Cardiac muscle cell (in vitro differentiated cells and primary cell): ENCODE measurements around the gene ABHD17B. TPM values are rescaled to one million over a fixed set of nuclear protein-coding genes. Genes with fewer than 3 reads are reported as not detected.

Source experiments
- DNase-seq, 2 donors: peaks; one replicate each; pipeline versions ENCODE4 v3.0.0 to v3.0.0-alpha.2; 2010 to 2017; ENCODE audit warnings: low read depth in 1 of 2, low spot score in 1 of 2
- H3K27ac ChIP-seq: fragments of 200-600 bp; sonication (generic); 2 replicates; pipeline ENCODE4 v1.5.1; 2016
- H3K27me3 ChIP-seq: fragments of 200-600 bp; sonication (generic); 2 replicates; pipeline ENCODE4 v1.6.0; 2016; ENCODE audit warnings: control low read depth
- H3K36me3 ChIP-seq: fragments of 200-600 bp; sonication (generic); 2 replicates; pipeline ENCODE4 v1.5.1; 2016; ENCODE audit warnings: control low read depth
- H3K4me1 ChIP-seq: fragments of 200-600 bp; sonication (generic); 2 replicates; pipeline ENCODE4 v1.8.1; 2017; ENCODE audit warnings: low read depth, mild to moderate bottlenecking, mixed run types
- H3K4me3 ChIP-seq: fragments of 200-600 bp; sonication (generic); 2 replicates; pipeline ENCODE4 v1.5.1; 2016; ENCODE audit warnings: mild to moderate bottlenecking
- H3K9me3 ChIP-seq: fragments of 200-600 bp; sonication (generic); 2 replicates; pipeline ENCODE4 v1.5.1; 2017; ENCODE audit warnings: low read depth, mild to moderate bottlenecking, control low read depth
- polyA plus RNA-seq: library from polyadenylated mRNA; unstranded; fragments of >200 nt; fragmentation: Nextera tagmentation; extraction: Ambion mirVana; gene quantifications from 2 replicates; pipeline ENCODE4 v1.2.1, GENCODE V29; 2016
- total RNA-seq: library from RNA; depleted of rRNA; stranded (reverse); fragments of >200 nt; gene quantifications from 2 replicates; pipeline ENCODE4 v1.2.3, GENCODE V29; 2016
- TF ChIP-seq, protein P1 (sequence below): IDR thresholded peaks from 2 replicates; pipeline ENCODE4 v1.5.1; 2012; ENCODE audit warnings: low read depth, mild to moderate bottlenecking, low read length

ABHD17B gene
- total and polyA plus RNA-seq, 2 experiments from 2014 or later, result 19.6 to 28.2 TPM

DNA sequence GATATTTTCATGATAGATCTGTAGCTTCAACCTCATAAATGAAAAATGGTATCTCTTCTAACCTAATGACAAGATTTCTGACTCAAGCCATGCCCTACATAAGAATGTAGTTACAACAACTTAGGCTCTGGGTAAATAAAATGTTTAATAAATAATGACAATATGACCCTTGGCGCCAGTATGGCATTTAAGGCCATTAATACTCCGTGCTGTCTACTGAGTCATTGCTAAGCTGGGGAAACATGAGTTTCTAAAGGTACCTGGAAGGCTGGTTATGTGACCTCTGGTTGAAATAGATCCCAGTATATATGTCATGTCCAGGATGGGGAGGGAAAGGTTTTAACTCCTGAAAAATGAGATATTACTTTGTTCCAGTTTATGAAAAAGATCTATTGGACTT lies 84.7 kb downstream of the ABHD17B start:
- peaks cover 5% of the 10 kb centered on the region for H3K4me1 ChIP-seq
- H3K36me3 ChIP-seq, result no peaks in the 10 kb centered on the region
- no peak for DNase-seq
- H3K27ac ChIP-seq, result no peak overlapping the region
- TF ChIP-seq, protein P1, sequence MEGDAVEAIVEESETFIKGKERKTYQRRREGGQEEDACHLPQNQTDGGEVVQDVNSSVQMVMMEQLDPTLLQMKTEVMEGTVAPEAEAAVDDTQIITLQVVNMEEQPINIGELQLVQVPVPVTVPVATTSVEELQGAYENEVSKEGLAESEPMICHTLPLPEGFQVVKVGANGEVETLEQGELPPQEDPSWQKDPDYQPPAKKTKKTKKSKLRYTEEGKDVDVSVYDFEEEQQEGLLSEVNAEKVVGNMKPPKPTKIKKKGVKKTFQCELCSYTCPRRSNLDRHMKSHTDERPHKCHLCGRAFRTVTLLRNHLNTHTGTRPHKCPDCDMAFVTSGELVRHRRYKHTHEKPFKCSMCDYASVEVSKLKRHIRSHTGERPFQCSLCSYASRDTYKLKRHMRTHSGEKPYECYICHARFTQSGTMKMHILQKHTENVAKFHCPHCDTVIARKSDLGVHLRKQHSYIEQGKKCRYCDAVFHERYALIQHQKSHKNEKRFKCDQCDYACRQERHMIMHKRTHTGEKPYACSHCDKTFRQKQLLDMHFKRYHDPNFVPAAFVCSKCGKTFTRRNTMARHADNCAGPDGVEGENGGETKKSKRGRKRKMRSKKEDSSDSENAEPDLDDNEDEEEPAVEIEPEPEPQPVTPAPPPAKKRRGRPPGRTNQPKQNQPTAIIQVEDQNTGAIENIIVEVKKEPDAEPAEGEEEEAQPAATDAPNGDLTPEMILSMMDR, result no peak
- no peaks in the 10 kb centered on the region for H3K9me3 ChIP-seq
- H3K27me3 ChIP-seq, result no peaks in the 10 kb centered on the region
- no peak overlapping the region for H3K4me3 ChIP-seq

DNA sequence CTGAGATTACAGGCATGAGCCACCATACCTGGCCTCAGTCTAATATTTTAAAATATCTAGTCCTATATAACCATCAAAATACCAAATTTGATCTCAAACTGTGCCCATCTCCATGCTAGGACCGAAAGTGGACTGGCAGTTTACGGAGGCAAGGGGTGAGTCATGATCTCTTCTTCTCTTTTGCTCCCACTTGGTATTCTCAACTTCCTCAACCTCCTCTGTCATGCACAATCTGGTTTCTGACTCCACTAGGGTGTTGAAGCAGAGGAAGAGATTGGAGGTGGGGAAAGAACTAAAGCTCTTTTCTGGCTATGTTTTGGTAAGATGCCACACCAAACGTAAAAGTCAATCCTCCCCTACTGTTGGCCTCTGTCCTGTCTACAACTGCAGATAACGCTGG lies 86.7 kb downstream of the ABHD17B start:
- DNase-seq, result no peak
- Histone ChIP-seq H3K4me1 (peaks cover 5% of the 10 kb centered on the region), H3K36me3 (no peaks in the 10 kb centered on the region), H3K9me3 (no peaks in the 10 kb centered on the region), H3K4me3 (no peak overlapping the region), H3K27me3 (no peaks in the 10 kb centered on the region), H3K27ac (no peak overlapping the region)
- TF ChIP-seq, protein P1, result no peak

DNA sequence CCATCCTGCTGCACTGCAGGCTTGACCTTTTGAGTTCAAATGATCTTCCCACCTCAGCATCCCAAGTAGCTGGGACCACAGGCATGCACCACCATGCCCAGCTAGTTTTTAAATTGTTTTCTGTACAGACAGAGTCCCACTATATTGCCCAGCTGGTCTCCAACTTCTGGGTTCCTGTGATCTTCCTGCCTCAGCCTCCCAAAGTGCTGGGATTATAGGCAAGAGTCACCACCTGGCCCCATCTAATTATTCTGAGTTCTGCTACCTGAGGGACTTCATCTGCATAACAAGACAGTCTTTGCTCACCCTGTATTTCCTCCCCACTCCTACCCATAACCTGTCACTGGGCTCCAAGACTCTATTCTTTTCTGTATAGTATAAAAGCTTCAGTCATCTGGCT lies 88.1 kb downstream of the ABHD17B start:
- TF ChIP-seq, protein P1, result no peak
- Histone ChIP-seq H3K9me3 (no peaks in the 10 kb centered on the region), H3K4me1 (peaks cover 5% of the 10 kb centered on the region), H3K27me3 (no peaks in the 10 kb centered on the region), H3K4me3 (no peak overlapping the region), H3K36me3 (no peaks in the 10 kb centered on the region), H3K27ac (peak overlapping the region; percentile 36)
- DNase-seq, result no peak

DNA sequence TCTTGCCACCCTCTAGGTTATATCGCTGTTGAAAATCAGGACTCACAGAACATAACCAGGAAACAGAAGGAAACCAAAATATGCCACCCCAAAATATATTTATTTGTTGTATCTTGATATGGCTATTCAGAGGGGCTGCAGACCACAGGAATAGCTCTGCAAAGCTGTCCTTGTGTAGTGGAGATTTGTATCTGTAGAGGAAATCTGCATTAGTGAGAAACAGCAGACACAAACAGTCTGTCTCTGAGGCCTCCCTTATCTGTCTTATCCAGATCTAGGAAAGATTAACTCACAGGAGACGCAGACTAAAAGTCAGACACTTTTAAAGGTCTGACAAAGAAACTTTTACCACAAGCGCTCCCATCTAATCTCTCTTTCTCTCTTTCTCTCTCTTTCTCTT lies 88.5 kb downstream of the ABHD17B start:
- H3K27ac ChIP-seq, result peak overlapping the region; percentile 36
- no peaks in the 10 kb centered on the region for H3K9me3 ChIP-seq
- no peaks in the 10 kb centered on the region for H3K36me3 ChIP-seq
- no peak for DNase-seq
- TF ChIP-seq, protein P1, result no peak
- H3K27me3 ChIP-seq, result no peaks in the 10 kb centered on the region
- peaks cover 5% of the 10 kb centered on the region for H3K4me1 ChIP-seq
- no peak overlapping the region for H3K4me3 ChIP-seq

DNA sequence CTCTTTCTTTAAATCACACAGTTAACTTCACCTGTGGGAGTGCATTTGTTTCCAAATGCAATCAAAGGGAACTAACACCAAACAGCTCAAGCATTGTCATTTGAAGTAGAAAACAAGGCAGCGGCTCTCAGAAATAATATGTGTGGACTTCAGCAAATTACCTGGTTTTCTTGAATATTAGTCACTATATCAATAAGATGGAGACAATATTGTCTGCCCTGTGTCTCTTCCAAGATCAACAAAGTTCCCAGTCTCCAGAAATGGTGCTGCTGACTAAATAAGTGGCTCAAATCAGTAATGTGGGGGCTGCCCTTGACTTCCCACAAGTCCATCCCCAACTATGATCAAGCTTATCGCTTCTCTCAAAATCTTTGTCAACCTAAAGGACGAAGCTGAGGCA lies 89.6 kb downstream of the ABHD17B start:
- DNase-seq, result no peak
- TF ChIP-seq, protein P1, result no peak
- no peak overlapping the region for H3K4me3 ChIP-seq
- no peaks in the 10 kb centered on the region for H3K27me3 ChIP-seq
- no peak overlapping the region for H3K27ac ChIP-seq
- H3K4me1 ChIP-seq, result peaks cover 5% of the 10 kb centered on the region
- no peaks in the 10 kb centered on the region for H3K36me3 ChIP-seq
- no peaks in the 10 kb centered on the region for H3K9me3 ChIP-seq
